GOT3 (cell line): ENCODE results near the gene C1orf167.

ENCODE experiments used
- DNase-seq: peaks from one replicate; lab custom pipeline; 2025; ENCODE audit warnings: mixed read lengths; lab: John Stamatoyannopoulos, UW

The C1orf167 gene

GRCh38 chr1:11764519-11764918, 2.5 kb downstream of the C1orf167 start:
- no peak for DNase-seq

- DNase-seq: no peak
Measured at GRCh38 chr1:11765661-11766428, 3.9 kb downstream of the C1orf167 start.

DNA sequence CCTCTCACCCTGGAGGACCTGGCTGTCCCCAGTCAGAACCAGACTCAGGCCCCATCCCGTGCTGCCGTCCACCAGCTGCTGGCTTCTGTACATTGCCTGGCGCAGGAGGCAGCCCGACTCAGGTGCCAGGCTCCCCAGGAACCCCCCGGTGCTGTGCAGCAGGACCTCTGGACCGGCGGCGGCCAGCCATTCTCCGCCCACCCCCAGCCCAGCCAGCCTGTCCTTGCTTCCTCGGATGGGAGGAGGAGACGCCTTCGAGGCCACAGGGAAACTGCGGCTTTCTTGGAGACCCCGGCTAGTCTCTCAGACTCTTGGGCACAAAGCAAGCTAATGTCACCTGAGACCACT, 4.4 kb downstream of the C1orf167 start:
- DNase-seq: no peak

- no peak for DNase-seq
Measured at GRCh38 chr1:11767922-11768704, 6.1 kb downstream of the C1orf167 start.

GRCh38 chr1:11768821-11769220, 6.8 kb downstream of the C1orf167 start:
- DNase-seq: no peak

GRCh38 chr1:11769274-11769673, 7.3 kb downstream of the C1orf167 start:
- DNase-seq: no peak

DNA sequence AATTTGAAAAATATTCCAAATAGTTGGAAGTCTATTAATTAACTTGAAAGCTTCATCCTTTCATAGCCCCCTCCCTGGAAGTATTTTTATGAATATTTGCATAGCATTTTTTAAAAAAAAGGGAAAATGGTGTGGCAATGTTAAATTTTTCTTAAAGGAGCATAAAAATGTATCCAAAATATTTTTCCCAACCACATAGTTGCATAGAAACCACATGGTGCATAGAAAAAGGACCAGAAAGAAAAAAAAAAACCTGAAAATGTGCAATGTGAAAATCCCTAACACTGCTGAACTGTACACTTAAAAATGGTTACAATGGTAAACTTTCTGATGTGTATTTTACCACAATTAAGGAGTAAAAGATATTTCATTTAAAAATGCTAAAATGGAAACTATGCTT, 8.0 kb downstream of the C1orf167 start:
- DNase-seq: no peak

- DNase-seq: no peak
Measured at GRCh38 chr1:11771481-11772043, 9.6 kb downstream of the C1orf167 start.

DNA sequence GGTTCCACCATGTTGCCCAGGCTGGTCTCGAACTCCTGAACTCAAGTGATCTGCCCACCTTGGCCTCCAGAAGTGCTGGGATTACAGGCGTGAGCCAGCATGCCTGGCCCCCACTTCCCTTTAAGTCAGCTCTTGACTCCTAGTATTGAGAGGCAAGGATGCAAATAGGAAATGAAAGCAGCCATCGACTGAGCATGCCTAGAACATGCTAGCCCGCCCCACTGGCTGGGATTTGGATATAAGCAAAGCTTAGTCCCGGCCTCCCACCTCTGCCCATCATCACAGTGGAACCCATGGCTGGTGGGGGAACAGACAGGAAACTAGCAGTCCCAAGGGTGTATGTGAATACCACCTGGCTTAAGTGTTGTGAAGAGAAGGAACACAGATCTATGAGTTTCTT, 10.5 kb downstream of the C1orf167 start:
- no peak for DNase-seq

- no peak for DNase-seq
Measured at GRCh38 chr1:11774753-11775152, 12.8 kb downstream of the C1orf167 start.

DNA sequence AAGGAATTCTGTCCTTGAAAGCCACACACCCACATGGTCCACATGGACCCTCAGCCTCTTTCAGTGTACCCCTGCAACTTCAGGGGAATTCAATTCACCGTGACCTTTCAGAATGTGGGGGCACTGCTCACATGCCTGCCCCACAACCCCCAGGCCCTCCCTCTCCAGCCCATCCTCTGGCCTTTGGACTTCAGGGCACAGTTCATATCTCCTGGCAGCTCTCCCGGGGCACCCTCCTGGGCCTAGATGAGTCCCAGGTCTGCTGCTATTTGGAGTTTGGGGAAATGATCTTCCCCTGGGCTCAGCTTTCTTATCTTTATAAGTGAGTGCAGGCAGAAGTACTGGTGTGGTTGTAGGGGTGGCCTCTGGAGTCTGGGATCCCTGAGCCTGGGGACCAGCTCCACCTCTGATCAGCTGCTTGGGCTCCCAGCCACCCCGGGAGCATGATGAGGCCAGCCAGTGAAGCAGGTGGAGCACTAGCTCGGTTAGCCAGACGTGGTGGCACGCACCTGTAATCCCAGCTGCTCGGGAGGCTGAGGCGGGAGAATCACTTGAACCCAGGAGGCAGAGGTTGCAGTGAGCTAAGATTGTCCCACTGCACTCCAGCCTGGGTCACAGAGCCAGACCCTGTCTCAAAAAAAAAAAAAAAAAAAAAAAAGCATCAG, 15.8 kb downstream of the C1orf167 start:
- DNase-seq: no peak

- no peak for DNase-seq
Measured at GRCh38 chr1:11778336-11778735, 16.3 kb downstream of the C1orf167 start.

DNA sequence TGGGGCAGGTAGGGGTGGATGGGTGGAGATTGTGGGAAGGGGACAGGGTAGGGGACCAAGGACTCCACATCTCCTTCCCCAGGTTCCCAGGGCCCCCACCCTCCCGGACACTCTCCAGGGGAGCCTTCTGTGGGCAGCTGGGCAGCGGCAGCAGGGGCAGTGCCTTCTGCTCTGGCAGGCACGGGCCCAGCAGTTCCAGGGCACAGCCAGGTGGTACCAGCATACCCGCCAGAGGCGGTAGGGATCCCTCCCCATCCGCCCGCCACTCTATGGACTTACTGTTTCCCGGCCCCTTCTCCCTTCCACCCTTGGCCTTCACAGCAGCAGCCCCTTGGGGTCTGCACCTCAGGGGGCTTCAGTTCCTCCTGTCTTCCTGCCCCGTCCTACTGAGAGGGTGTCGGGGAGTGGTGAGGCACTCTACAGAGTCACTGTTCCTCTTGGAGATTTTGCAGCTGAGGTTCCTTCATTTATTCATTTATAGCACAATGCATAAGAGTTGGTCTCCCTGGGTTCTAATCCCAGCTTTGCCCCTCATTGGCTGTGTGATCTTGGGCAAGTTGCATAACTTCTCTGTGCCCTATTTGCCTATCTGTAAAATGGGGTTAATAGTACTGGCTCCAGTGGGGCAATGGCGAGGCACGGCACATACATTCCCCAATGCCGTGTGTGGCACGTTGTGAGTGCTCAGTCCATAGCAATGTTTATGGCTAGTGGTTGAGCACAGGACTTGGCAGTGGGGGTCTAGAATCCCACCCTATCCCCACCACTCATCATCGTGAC, 17.0 kb downstream of the C1orf167 start:
- no peak for DNase-seq

GRCh38 chr1:11779715-11780379, 17.9 kb downstream of the C1orf167 start:
- DNase-seq: no peak

DNA sequence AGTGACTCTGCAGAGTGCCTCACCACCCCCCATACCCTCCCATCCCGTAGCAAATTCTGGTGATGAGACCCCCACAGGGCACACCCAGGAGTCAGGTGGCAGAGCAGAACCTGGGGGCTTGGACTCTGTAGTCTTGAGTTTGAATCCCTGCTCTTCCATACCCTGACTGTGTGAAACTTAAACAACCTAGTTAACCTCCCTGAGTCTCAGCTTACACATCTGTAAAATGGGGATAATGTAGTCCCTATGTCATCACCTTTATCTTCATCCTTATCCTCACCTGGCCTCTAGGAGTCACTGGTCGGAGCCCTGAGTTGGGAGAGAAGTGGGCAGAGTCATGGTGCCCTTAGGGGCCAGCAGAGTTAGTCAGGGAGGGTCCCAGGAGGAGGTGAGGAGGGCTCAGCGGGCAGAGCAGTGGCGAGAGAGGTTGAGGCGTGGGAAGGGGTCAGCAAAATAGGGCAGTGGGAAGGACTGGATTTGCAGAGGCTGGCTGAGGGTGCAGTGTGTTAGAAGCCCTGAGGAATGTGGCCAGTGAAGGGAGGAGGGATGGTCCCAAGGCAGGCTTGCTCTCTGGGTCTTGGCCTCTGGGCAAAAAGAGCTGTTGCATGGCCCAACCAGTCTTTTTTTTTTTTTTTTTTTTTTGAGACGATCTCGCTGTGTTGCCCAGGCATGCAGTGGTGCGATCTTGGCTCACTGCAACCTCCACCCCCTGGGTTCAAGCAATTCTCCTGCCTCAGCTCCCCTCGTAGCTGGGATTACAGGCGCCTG, 18.6 kb downstream of the C1orf167 start:
- no peak for DNase-seq

DNA sequence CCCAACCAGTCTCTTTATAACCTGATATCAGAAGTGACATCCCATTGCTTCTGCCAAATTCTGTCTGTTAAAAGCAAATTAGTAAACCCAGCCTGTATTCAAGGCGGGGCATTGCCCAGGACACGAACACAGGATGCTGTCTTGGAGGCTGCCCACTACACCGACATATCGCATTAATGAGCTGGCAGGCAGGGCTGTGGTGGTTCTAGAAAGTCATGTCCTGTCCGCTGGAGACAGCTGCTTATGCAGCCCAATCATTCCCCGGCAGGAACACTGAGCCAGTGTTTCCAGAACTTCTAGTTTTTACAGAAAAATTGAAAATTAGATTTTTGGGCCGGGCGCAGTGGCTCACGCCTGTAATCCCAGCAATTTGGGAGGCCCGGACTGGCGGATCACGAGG, 19.3 kb downstream of the C1orf167 start:
- no peak for DNase-seq

- DNase-seq: no peak
Measured at GRCh38 chr1:11782127-11782708, 20.2 kb downstream of the C1orf167 start.

GRCh38 chr1:11783556-11783955, 21.6 kb downstream of the C1orf167 start:
- DNase-seq: no peak

DNA sequence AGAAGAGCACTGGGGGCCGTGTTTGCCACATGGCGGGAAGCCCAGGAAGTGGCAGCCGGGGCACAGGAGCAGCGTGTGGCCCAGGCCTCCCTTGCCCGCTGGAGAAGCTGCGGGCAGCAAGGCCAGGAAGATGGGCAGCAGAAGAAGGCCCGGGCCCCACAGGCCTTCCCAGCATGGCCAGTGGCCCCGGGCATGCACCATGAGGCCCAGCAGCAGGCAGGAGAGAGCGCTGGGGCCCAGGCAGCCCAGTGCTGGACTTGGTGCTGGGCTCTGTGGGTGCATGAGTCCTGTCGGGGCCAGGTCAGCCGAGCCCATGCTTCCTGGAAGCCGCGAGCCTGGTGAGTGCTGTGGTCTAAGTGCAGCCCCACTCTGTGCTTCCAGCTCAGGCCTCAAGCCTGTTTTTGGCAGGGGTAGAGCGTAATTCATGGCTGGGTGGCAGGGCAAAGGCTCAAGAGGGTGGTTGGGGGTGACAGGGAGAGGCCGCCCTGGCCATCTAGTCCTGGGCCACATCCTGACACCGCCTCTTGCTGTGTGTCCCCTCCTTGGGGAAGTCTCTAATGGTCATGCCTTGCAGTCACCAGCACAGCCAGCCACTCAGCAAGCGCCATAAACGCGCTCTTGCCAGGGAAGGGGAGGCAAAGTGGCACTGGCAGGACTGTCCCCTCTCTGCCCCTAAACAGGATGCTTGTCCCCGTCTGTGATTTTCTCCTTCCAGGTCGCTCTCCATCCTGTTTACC, 22.4 kb downstream of the C1orf167 start:
- DNase-seq: no peak
